HepG2 (cell line): ENCODE results near the gene CCDC142. TPM values are rescaled to one million over a fixed set of nuclear protein-coding genes. Genes with fewer than 3 reads are reported as not detected.

Source experiments
- ATF6 ChIP-seq: sonication (generic); formaldehyde crosslinking; conservative IDR thresholded peaks from 2 replicates; pipeline ENCODE4 v1.4.0; 2020; ENCODE audit warnings: missing genetic modification reagents
- CHD2 ChIP-seq: IDR thresholded peaks from 2 replicates; pipeline ENCODE4 v1.6.1; 2011; ENCODE audit warnings: low read depth, low read length, improper control_type of control experiment
- DNMT1 ChIP-seq: sonication (generic); formaldehyde crosslinking; IDR thresholded peaks from 2 replicates; pipeline ENCODE4 v1.5.1; 2020; ENCODE audit warnings: mild to moderate bottlenecking, missing genetic modification reagents
- FOXJ3 ChIP-seq: sonication (generic); formaldehyde crosslinking; IDR thresholded peaks from 2 replicates; pipeline ENCODE4 v1.4.0; 2020; ENCODE audit warnings: missing genetic modification reagents, mild to moderate bottlenecking, borderline replicate concordance
- JARID2 ChIP-seq: sonication (generic); formaldehyde crosslinking; IDR thresholded peaks from 2 replicates; pipeline ENCODE4 v1.8.1; 2023; ENCODE audit warnings: missing genetic modification reagents, inconsistent platforms; ENCODE audit not compliant: insufficient replicate concordance
- KAT7 ChIP-seq: IDR thresholded peaks from 2 replicates; pipeline ENCODE4 v1.6.1; 2018; ENCODE audit warnings: borderline replicate concordance, missing compliant biosample characterization
- MYPOP ChIP-seq: sonication (generic); formaldehyde crosslinking; IDR thresholded peaks from 2 replicates; pipeline ENCODE4 v1.8.1; 2023; ENCODE audit warnings: mild to moderate bottlenecking, moderate library complexity, missing genetic modification reagents
- NFATC3 ChIP-seq: sonication (generic); formaldehyde crosslinking; IDR thresholded peaks from 2 replicates; pipeline ENCODE4 v1.5.1; 2020; ENCODE audit warnings: mild to moderate bottlenecking, missing genetic modification reagents
- NR2F2 ChIP-seq: IDR thresholded peaks from 2 replicates; pipeline ENCODE4 v1.6.1; 2012; ENCODE audit warnings: low read depth, inconsistent platforms, borderline replicate concordance
- RARG ChIP-seq: sonication (generic); formaldehyde crosslinking; IDR thresholded peaks from 2 replicates; pipeline ENCODE4 v1.4.0; 2020; ENCODE audit warnings: low read depth, mild to moderate bottlenecking, missing genetic modification reagents
- SNAPC5 ChIP-seq: sonication (generic); formaldehyde crosslinking; IDR thresholded peaks from 2 replicates; pipeline ENCODE4 v1.8.1; 2023; ENCODE audit warnings: mild to moderate bottlenecking, missing genetic modification reagents, borderline replicate concordance
- SUZ12 ChIP-seq: fragments of 150-350 bp; IDR thresholded peaks from 2 replicates; pipeline ENCODE4 v1.6.1; 2014; ENCODE audit warnings: low read depth, low read length
- TCF7 ChIP-seq: sonication (generic); IDR thresholded peaks from 2 replicates; pipeline ENCODE4 v1.6.1; 2016; ENCODE audit warnings: antibody characterized with exemption, low read depth
- ZBED4 ChIP-seq: sonication (generic); formaldehyde crosslinking; IDR thresholded peaks from 2 replicates; pipeline ENCODE4 v1.4.0; 2020; ENCODE audit warnings: missing genetic modification reagents, borderline replicate concordance
- ZBTB7A ChIP-seq: sonication (generic); formaldehyde crosslinking; IDR thresholded peaks from 2 replicates; pipeline ENCODE4 v1.8.0; 2022; ENCODE audit warnings: mild to moderate bottlenecking, missing genetic modification reagents
- ZFP62 ChIP-seq: sonication (generic); formaldehyde crosslinking; IDR thresholded peaks from 2 replicates; pipeline ENCODE4 v1.4.0; 2020; ENCODE audit warnings: missing genetic modification reagents
- ZMYM2 ChIP-seq: sonication (generic); formaldehyde crosslinking; IDR thresholded peaks from 2 replicates; pipeline ENCODE4 v1.8.0; 2022; ENCODE audit warnings: mild to moderate bottlenecking, missing genetic modification reagents
- ZNF30 ChIP-seq: sonication (generic); formaldehyde crosslinking; IDR thresholded peaks from 2 replicates; pipeline ENCODE4 v1.5.0; 2020; ENCODE audit warnings: mild to moderate bottlenecking, missing genetic modification reagents
- ZNF44 ChIP-seq: sonication (generic); formaldehyde crosslinking; IDR thresholded peaks from 2 replicates; pipeline ENCODE4 v1.5.1; 2020; ENCODE audit warnings: mild to moderate bottlenecking, missing genetic modification reagents
- ZNF563 ChIP-seq: sonication (generic); formaldehyde crosslinking; IDR thresholded peaks from 2 replicates; pipeline ENCODE4 v1.8.0; 2022; ENCODE audit warnings: mild to moderate bottlenecking, moderate library complexity, missing genetic modification reagents
- ZNF614 ChIP-seq: IDR thresholded peaks from 2 replicates; pipeline ENCODE4 v1.6.1; 2018; ENCODE audit warnings: missing biosample characterization, missing genetic modification reagents, inconsistent platforms, borderline replicate concordance
- ZNF678 ChIP-seq: sonication (generic); formaldehyde crosslinking; IDR thresholded peaks from 2 replicates; pipeline ENCODE4 v1.4.0; 2020; ENCODE audit warnings: mild to moderate bottlenecking, missing genetic modification reagents
- ZNF891 ChIP-seq: sonication (generic); formaldehyde crosslinking; IDR thresholded peaks from 2 replicates; pipeline ENCODE4 v1.5.0; 2020; ENCODE audit warnings: mild to moderate bottlenecking, missing genetic modification reagents
- polyA plus RNA-seq, 8 experiments: library from polyadenylated mRNA; depleted of rRNA in 3 of 8; stranded (reverse) in 7 of 8; unstranded in 1 of 8; fragments of >200 nt; fragmentation: Illumina TruSeq in 4 of 8; extraction: Trizol in 4 of 8; gene quantifications; 2 replicates each; pipeline versions ENCODE4 v1.2.1 to v1.2.3, GENCODE V29; 2011 to 2016; ENCODE audit warnings: low read depth in 4 of 8, missing spikeins in 1 of 8, mixed read lengths in 1 of 8; ENCODE audit not compliant: insufficient read depth in 1 of 8
- total RNA-seq, 5 experiments: library from RNA; depleted of rRNA; stranded (reverse); fragments of >200 nt; fragmentation: Illumina TruSeq; extraction: Trizol; gene quantifications; 2 replicates each; pipeline ENCODE4 v1.2.3, GENCODE V29; 2016; ENCODE audit warnings: low read depth in 1 of 5

CCDC142 gene
- total and polyA plus RNA-seq, 2 of the 13 experiments (the other 11 are each of a cell fraction or from before 2014, with no cell fraction given): 14.7 to 30.4 TPM

GRCh38 chr2:74529357-74530238, 46.8 kb upstream of the CCDC142 start, which contains the start of the genes AUP1 and HTRA2 (continued):
- TF ChIP-seq CHD2 (peak; percentile 65; the same call in 1 of the 2 replicates), FOXJ3 (CRISPR knock-in tag) (peak; percentile 61; the same call in 1 of the 2 replicates), ZMYM2 (CRISPR knock-in tag) (0 out of 2 replicates have a peak, but pooled peaks have one; percentile 20), ATF6 (CRISPR knock-in tag) (no peak; the same call in 1 of the 2 replicates), ZNF563 (CRISPR knock-in tag) (peak; percentile 89), DNMT1 (CRISPR knock-in tag) (peak; percentile 91; the same call in 1 of the 2 replicates), ZFP62 (CRISPR knock-in tag) (no peak), NFATC3 (peak; percentile 89), ZBTB7A (no peak; the same call in 1 of the 2 replicates), ZBED4 (CRISPR knock-in tag) (peak; percentile 86; the same call in 1 of the 2 replicates), NR2F2 (0 out of 2 replicates have a peak, but pooled peaks have one; percentile 65), JARID2 (CRISPR knock-in tag) (peak; percentile 16), TCF7 (peak; percentile 47; the same call in 1 of the 2 replicates), SNAPC5 (CRISPR knock-in tag) (0 out of 2 replicates have a peak, but pooled peaks have one; percentile 35), ZNF891 (CRISPR knock-in tag) (no peak), ZNF30 (no peak), SUZ12 (peak; percentile 88), ZNF44 (CRISPR knock-in tag) (no peak; the same call in 1 of the 2 replicates), RARG (peak; percentile 89; the same call in 1 of the 2 replicates), KAT7 (peak; percentile 80; the same call in 1 of the 2 replicates), ZNF614 (no peak), MYPOP (CRISPR knock-in tag) (no peak; the same call in 1 of the 2 replicates), ZNF678 (CRISPR knock-in tag) (peak; percentile 96; the same call in 1 of the 2 replicates)
